IPS-18c (cell line): ENCODE measurements around the gene ARHGAP10.

Source experiments
- H3K4me3 ChIP-seq: 2 replicates; pipeline ENCODE4 v1.7.0; 2013; ENCODE audit warnings: low read depth, mild to moderate bottlenecking, low read length, moderate library complexity; ENCODE audit not compliant: insufficient read depth
- H3K9me3 ChIP-seq: one replicate; pipeline ENCODE4 v1.6.1; 2013; ENCODE audit warnings: mild to moderate bottlenecking, low read length, moderate library complexity; ENCODE audit not compliant: control insufficient read depth, insufficient read depth

The ARHGAP10 gene

GRCh38 chr4:148057984-148058859 lies 326.3 kb downstream of the ARHGAP10 start:
- H3K9me3 ChIP-seq: no peaks in the 10 kb centered on the region
- no peak overlapping the region for H3K4me3 ChIP-seq

GRCh38 chr4:148059617-148060180 lies 327.8 kb downstream of the ARHGAP10 start:
- Histone ChIP-seq H3K4me3 (no peak overlapping the region), H3K9me3 (no peaks in the 10 kb centered on the region)

GRCh38 chr4:148060264-148061140 lies 328.6 kb downstream of the ARHGAP10 start:
- H3K4me3 ChIP-seq: no peak overlapping the region
- H3K9me3 ChIP-seq: no peaks in the 10 kb centered on the region

- H3K9me3 ChIP-seq: no peaks in the 10 kb centered on the region
- H3K4me3 ChIP-seq: no peak overlapping the region
Observed at GRCh38 chr4:148061141-148061481, 329.2 kb downstream of the ARHGAP10 start.

GRCh38 chr4:148061795-148062194 lies 329.9 kb downstream of the ARHGAP10 start:
- no peak overlapping the region for H3K4me3 ChIP-seq
- H3K9me3 ChIP-seq: no peaks in the 10 kb centered on the region

- H3K4me3 ChIP-seq: no peak overlapping the region
- no peaks in the 10 kb centered on the region for H3K9me3 ChIP-seq
Observed at GRCh38 chr4:148062301-148062950, 330.5 kb downstream of the ARHGAP10 start.

- Histone ChIP-seq H3K4me3 (no peak overlapping the region), H3K9me3 (no peaks in the 10 kb centered on the region)
Observed at GRCh38 chr4:148064451-148064850, 332.6 kb downstream of the ARHGAP10 start.

- Histone ChIP-seq H3K4me3 (no peak overlapping the region), H3K9me3 (no peaks in the 10 kb centered on the region)
Observed at GRCh38 chr4:148065075-148065474, 333.2 kb downstream of the ARHGAP10 start.

- no peaks in the 10 kb centered on the region for H3K9me3 ChIP-seq
- no peak overlapping the region for H3K4me3 ChIP-seq
Observed at GRCh38 chr4:148067301-148067916, 335.5 kb downstream of the ARHGAP10 start.

GRCh38 chr4:148068065-148068911 lies 336.4 kb downstream of the ARHGAP10 start:
- Histone ChIP-seq H3K4me3 (no peak overlapping the region), H3K9me3 (peaks cover 3% of the 10 kb centered on the region)

- no peak overlapping the region for H3K4me3 ChIP-seq
Observed at GRCh38 chr4:148069086-148069894, 337.4 kb downstream of the ARHGAP10 start.

GRCh38 chr4:148069895-148070178 lies 337.9 kb downstream of the ARHGAP10 start:
- Histone ChIP-seq H3K9me3 (peaks cover 9% of the 10 kb centered on the region), H3K4me3 (no peak overlapping the region)

More at GRCh38 chr4:148069086-148069894, 337.4 kb downstream of the ARHGAP10 start:
- H3K9me3 ChIP-seq: peaks cover 4% of the 10 kb centered on the region

- no peak overlapping the region for H3K4me3 ChIP-seq
- peaks cover 9% of the 10 kb centered on the region for H3K9me3 ChIP-seq
Observed at GRCh38 chr4:148071009-148071408, 339.1 kb downstream of the ARHGAP10 start.

GRCh38 chr4:148072789-148073188 lies 340.9 kb downstream of the ARHGAP10 start:
- H3K4me3 ChIP-seq: no peak overlapping the region
- peaks cover 9% of the 10 kb centered on the region for H3K9me3 ChIP-seq

GRCh38 chr4:148073349-148073748 lies 341.5 kb downstream of the ARHGAP10 start:
- no peak overlapping the region for H3K4me3 ChIP-seq
- peaks cover 9% of the 10 kb centered on the region for H3K9me3 ChIP-seq

- H3K4me3 ChIP-seq: no peak overlapping the region
- peaks cover 9% of the 10 kb centered on the region for H3K9me3 ChIP-seq
Observed at GRCh38 chr4:148074462-148074861, 342.6 kb downstream of the ARHGAP10 start.
